Measurements from ENCODE around the gene WDR3. TPM values are rescaled to one million over a fixed set of nuclear protein-coding genes. Genes with fewer than 3 reads are reported as not detected.
A peak's percentile ranks its signal among the peaks of the same experiment; 100 is the strongest.

WDR3 gene
- 11.6 and 17.7 TPM in 2 replicates for total RNA-seq

GRCh38 chr1:117929343-117930172, at the start of gene WDR3, which contains the start of gene GDAP2:
Gene WDR3 (plus strand): TSS chr1:117929739. CDS start chr1:117933320, 3,581 bp downstream.
Gene GDAP2 (minus strand): TSS chr1:117929621. CDS start chr1:117920357, 9,264 bp downstream.
- peak within 1 kb of the TSS; percentile 94 for H3K4me3 ChIP-seq (ENCODE audit: low read depth, low read length)
- no peak for TF ChIP-seq CTCF (IDR thresholded peaks at IDR 0.05; ENCODE audit: insufficient read depth, low read depth, low read length)
- DNase-seq (ENCODE audit: low read depth) = peak; percentile 98

GRCh38 chr1:117883616-117884015, 45.9 kb upstream of the WDR3 start:
- TF ChIP-seq CTCF (IDR thresholded peaks at IDR 0.05; ENCODE audit: insufficient read depth, low read depth, low read length) = no peak
- no peak overlapping the region for H3K4me3 ChIP-seq (ENCODE audit: low read depth, low read length)
- no peak for DNase-seq (ENCODE audit: low read depth)

GRCh38 chr1:117886101-117886795, 43.3 kb upstream of the WDR3 start:
- DNase-seq (ENCODE audit: low read depth) = peak; percentile 58
- TF ChIP-seq CTCF (IDR thresholded peaks at IDR 0.05; ENCODE audit: insufficient read depth, low read depth, low read length) = no peak
- H3K4me3 ChIP-seq (ENCODE audit: low read depth, low read length) = no peak overlapping the region

- no peak for TF ChIP-seq CTCF (IDR thresholded peaks at IDR 0.05; ENCODE audit: insufficient read depth, low read depth, low read length)
- DNase-seq (ENCODE audit: low read depth) = no peak
- H3K4me3 ChIP-seq (ENCODE audit: low read depth, low read length) = no peak overlapping the region
Measured at GRCh38 chr1:117890452-117890851, 39.1 kb upstream of the WDR3 start.

- no peak for DNase-seq (ENCODE audit: low read depth)
- no peak overlapping the region for H3K4me3 ChIP-seq (ENCODE audit: low read depth, low read length)
- TF ChIP-seq CTCF (IDR thresholded peaks at IDR 0.05; ENCODE audit: insufficient read depth, low read depth, low read length) = no peak
Measured at GRCh38 chr1:117892512-117892911, 37.0 kb upstream of the WDR3 start.

GRCh38 chr1:117894078-117894477, 35.5 kb upstream of the WDR3 start:
- no peak for TF ChIP-seq CTCF (IDR thresholded peaks at IDR 0.05; ENCODE audit: insufficient read depth, low read depth, low read length)
- no peak overlapping the region for H3K4me3 ChIP-seq (ENCODE audit: low read depth, low read length)
- no peak for DNase-seq (ENCODE audit: low read depth)
